Renal cortical epithelial cell (primary cell): ENCODE results near the gene EHMT1. TPM values are rescaled to one million over a fixed set of nuclear protein-coding genes. Genes with fewer than 3 reads are reported as not detected.
"Not testable (repeated sequence)": the region's sequence is repeated elsewhere in the genome, so short reads cannot be mapped to it uniquely, and the experiment has no call there.

Source experiments
- DNase-seq: peaks from one replicate; pipeline ENCODE4 v3.0.0-alpha.2; 2011; ENCODE audit warnings: low read depth
- total RNA-seq: library from RNA; depleted of rRNA; stranded (reverse); fragments of >200 nt; gene quantifications from 2 replicates; pipeline ENCODE4 v1.2.3, GENCODE V29; 2014

Gene EHMT1
- total RNA-seq, 1 donor from 2014 or later, result 92.8 TPM

GRCh38 chr9:137884547-137884946 is 265.7 kb downstream of the EHMT1 start:
- not testable (repeated sequence) for DNase-seq

- DNase-seq, result not testable (repeated sequence)
Measured at GRCh38 chr9:137885121-137885520, 266.3 kb downstream of the EHMT1 start.

Other genes with a start within 250 kb of the EHMT1 start
- gene EXD3, start 195.8 kb upstream of the EHMT1 start, total RNA-seq, result 11.6 and 12.2 TPM in 2 replicates
- 2.1 and 2.8 TPM in 2 replicates for gene NOXA1, start 195.6 kb upstream of the EHMT1 start, total RNA-seq
- gene ENTPD8, start 177.6 kb upstream of the EHMT1 start, total RNA-seq, result 0.05 and 0.17 TPM in 2 replicates
- gene NSMF, start 159.7 kb upstream of the EHMT1 start, total RNA-seq, result 12.0 and 20.4 TPM in 2 replicates
- 1.2 TPM in 1 of 2 replicates, not detected in the other for gene PNPLA7, start 68.6 kb upstream of the EHMT1 start, total RNA-seq
- gene MRPL41, start 67.1 kb upstream of the EHMT1 start, total RNA-seq, result 18.1 and 50.2 TPM in 2 replicates
- gene DPH7, start 40.1 kb upstream of the EHMT1 start, total RNA-seq, result 15.8 and 29.9 TPM in 2 replicates
- gene ZMYND19, start 28.5 kb upstream of the EHMT1 start, total RNA-seq, result 11.0 and 19.1 TPM in 2 replicates
- 58.6 and 75.0 TPM in 2 replicates for gene ARRDC1, start 13.3 kb upstream of the EHMT1 start, total RNA-seq